IPS-18a (cell line): ENCODE results near the gene ZNF778.
A peak's percentile ranks its signal among the peaks of the same experiment; 100 is the strongest.
"Not testable (repeated sequence)": the region's sequence is repeated elsewhere in the genome, so short reads cannot be mapped to it uniquely, and the experiment has no call there.

ENCODE experiments used
- H3K27ac ChIP-seq: one replicate; pipeline ENCODE4 v1.5.1; 2013; ENCODE audit warnings: low read length
- H3K27me3 ChIP-seq: one replicate; pipeline ENCODE4 v1.6.1; 2013; ENCODE audit warnings: mild to moderate bottlenecking, low read length; ENCODE audit not compliant: control insufficient read depth, insufficient read depth
- H3K36me3 ChIP-seq: one replicate; pipeline ENCODE4 v1.6.1; 2013; ENCODE audit warnings: low read depth, low read length; ENCODE audit not compliant: control insufficient read depth
- H3K4me1 ChIP-seq: one replicate; pipeline ENCODE4 v1.6.1; 2013; ENCODE audit warnings: low read depth, low read length; ENCODE audit not compliant: control insufficient read depth
- H3K4me3 ChIP-seq: one replicate; pipeline ENCODE4 v1.5.1; 2013; ENCODE audit warnings: low read length
- H3K9ac ChIP-seq: one replicate; pipeline ENCODE4 v1.6.1; 2013; ENCODE audit warnings: mild to moderate bottlenecking, low read length, moderate library complexity
- H3K9me3 ChIP-seq: one replicate; pipeline ENCODE4 v1.6.1; 2013; ENCODE audit warnings: low read depth, low read length; ENCODE audit not compliant: control insufficient read depth

Gene ZNF778

GRCh38 chr16:89191901-89192185, 25.7 kb upstream of the ZNF778 start:
- H3K9me3 ChIP-seq: no peaks in the 10 kb centered on the region
- H3K9ac ChIP-seq: no peak overlapping the region
- no peaks in the 10 kb centered on the region for H3K4me1 ChIP-seq
- H3K27me3 ChIP-seq: peaks cover 16% of the 10 kb centered on the region
- H3K4me3 ChIP-seq: peak overlapping the region; percentile 46
- no peak overlapping the region for H3K27ac ChIP-seq
- H3K36me3 ChIP-seq: no peaks in the 10 kb centered on the region

- not testable (repeated sequence) for H3K27ac ChIP-seq, H3K9ac ChIP-seq, H3K4me1 ChIP-seq, H3K9me3 ChIP-seq, H3K36me3 ChIP-seq
- H3K4me3 ChIP-seq: peak overlapping the region; percentile 46
- H3K27me3 ChIP-seq: peaks cover 16% of the 10 kb centered on the region
Measured at GRCh38 chr16:89192186-89192955, 25.1 kb upstream of the ZNF778 start.

GRCh38 chr16:89192956-89193575, 24.4 kb upstream of the ZNF778 start:
- peaks cover 16% of the 10 kb centered on the region for H3K27me3 ChIP-seq
- no peaks in the 10 kb centered on the region for H3K4me1 ChIP-seq
- H3K36me3 ChIP-seq: no peaks in the 10 kb centered on the region
- no peak overlapping the region for H3K4me3 ChIP-seq
- no peaks in the 10 kb centered on the region for H3K9me3 ChIP-seq
- no peak overlapping the region for H3K27ac ChIP-seq
- no peak overlapping the region for H3K9ac ChIP-seq

GRCh38 chr16:89193576-89194293, 23.8 kb upstream of the ZNF778 start:
- Histone ChIP-seq H3K9ac (no peak overlapping the region), H3K4me3 (no peak overlapping the region), H3K27me3 (peaks cover 16% of the 10 kb centered on the region), H3K9me3 (no peaks in the 10 kb centered on the region), H3K36me3 (no peaks in the 10 kb centered on the region), H3K27ac (no peak overlapping the region), H3K4me1 (no peaks in the 10 kb centered on the region)

- no peak overlapping the region for H3K9ac ChIP-seq
- H3K27ac ChIP-seq: no peak overlapping the region
- H3K36me3 ChIP-seq: no peaks in the 10 kb centered on the region
- peaks cover 20% of the 10 kb centered on the region for H3K27me3 ChIP-seq
- H3K4me3 ChIP-seq: no peak overlapping the region
- no peaks in the 10 kb centered on the region for H3K4me1 ChIP-seq
- H3K9me3 ChIP-seq: no peaks in the 10 kb centered on the region
Measured at GRCh38 chr16:89194340-89195311, 22.9 kb upstream of the ZNF778 start.

- Histone ChIP-seq H3K36me3 (no peaks in the 10 kb centered on the region), H3K27ac (no peak overlapping the region), H3K9me3 (no peaks in the 10 kb centered on the region), H3K9ac (no peak overlapping the region), H3K4me1 (no peaks in the 10 kb centered on the region), H3K27me3 (peaks cover 30% of the 10 kb centered on the region), H3K4me3 (no peak overlapping the region)
Measured at GRCh38 chr16:89195521-89196171, 21.9 kb upstream of the ZNF778 start.

- H3K9me3 ChIP-seq: no peaks in the 10 kb centered on the region
- H3K9ac ChIP-seq: no peak overlapping the region
- peaks cover 29% of the 10 kb centered on the region for H3K27me3 ChIP-seq
- H3K36me3 ChIP-seq: no peaks in the 10 kb centered on the region
- H3K4me1 ChIP-seq: no peaks in the 10 kb centered on the region
- H3K27ac ChIP-seq: no peak overlapping the region
- H3K4me3 ChIP-seq: no peak overlapping the region
Measured at GRCh38 chr16:89197033-89197632, 20.4 kb upstream of the ZNF778 start.

- H3K36me3 ChIP-seq: no peaks in the 10 kb centered on the region
- no peaks in the 10 kb centered on the region for H3K9me3 ChIP-seq
- H3K4me1 ChIP-seq: no peaks in the 10 kb centered on the region
- H3K27ac ChIP-seq: no peak overlapping the region
- no peak overlapping the region for H3K4me3 ChIP-seq
- peaks cover 35% of the 10 kb centered on the region for H3K27me3 ChIP-seq
- no peak overlapping the region for H3K9ac ChIP-seq
Measured at GRCh38 chr16:89197633-89198416, 19.7 kb upstream of the ZNF778 start.

GRCh38 chr16:89198417-89199240, 18.9 kb upstream of the ZNF778 start:
- Histone ChIP-seq H3K27ac (no peak overlapping the region), H3K36me3 (no peaks in the 10 kb centered on the region), H3K4me3 (no peak overlapping the region), H3K9me3 (no peaks in the 10 kb centered on the region), H3K9ac (no peak overlapping the region), H3K27me3 (peaks cover 43% of the 10 kb centered on the region), H3K4me1 (no peaks in the 10 kb centered on the region)
